ENCODE results near the gene DENND1A.
"Not testable (repeated sequence)": the region's sequence is repeated elsewhere in the genome, so short reads cannot be mapped to it uniquely, and the experiment has no call there.

Gene DENND1A

DNA sequence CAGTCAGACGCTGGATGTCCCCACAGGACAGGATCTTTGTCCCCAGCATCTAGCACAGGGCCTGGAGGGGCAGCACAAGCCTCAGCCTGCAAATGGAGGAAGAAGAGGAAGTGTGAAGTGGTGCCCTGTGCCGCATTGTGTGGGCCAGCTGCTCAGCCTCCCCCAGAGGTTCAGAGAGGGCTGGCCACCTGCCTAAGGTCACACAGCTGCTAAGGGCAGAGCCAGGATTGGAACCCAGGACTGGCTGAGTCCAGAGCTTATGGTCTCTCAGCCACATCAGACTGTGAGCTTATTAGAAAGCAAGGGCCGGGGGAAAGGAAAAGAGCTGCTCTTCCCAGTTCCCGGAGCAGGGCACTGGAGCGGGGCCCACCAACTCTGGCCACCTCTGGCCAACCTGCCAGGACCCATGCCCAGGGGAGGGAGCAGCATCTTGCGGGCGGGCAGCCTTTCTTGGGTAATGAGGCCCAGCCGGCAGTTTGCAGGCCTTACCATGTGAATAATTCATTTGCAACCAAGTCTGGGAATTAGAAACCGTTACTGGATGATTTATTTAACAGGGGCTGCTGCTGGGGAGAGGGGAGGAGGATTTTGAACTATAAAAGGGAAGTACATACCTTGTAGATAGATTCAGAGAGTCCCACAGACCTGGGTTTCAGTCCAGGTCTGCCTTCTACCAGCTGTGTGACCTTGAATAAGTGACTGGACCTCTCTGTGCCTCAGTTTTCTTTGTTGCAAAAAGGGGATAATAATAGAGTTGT lies 585.6 kb downstream of the DENND1A start:
- no peak for DNase-seq

GRCh38 chr9:123343443-123344191 lies 586.3 kb downstream of the DENND1A start:
- no peak for DNase-seq

DNA sequence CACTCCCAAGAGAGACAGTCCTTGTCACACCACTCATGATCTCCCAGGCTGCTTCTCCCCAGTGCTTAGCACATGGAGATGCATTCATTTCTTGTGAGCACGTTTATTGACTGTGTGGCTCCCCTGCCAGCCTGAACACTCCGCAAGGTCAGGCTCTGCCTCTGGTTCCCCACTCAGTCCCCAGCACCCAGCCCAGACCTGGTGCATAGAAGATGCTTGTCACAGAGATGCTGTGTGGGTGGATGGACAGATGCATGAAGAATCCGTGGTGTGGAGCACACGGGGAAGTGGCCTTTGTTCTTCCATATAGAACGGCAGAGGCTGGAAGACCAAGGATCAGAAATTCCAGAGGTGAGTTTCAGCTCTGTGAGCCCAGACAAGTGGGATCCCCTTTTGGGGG lies 587.7 kb downstream of the DENND1A start:
- no peak for DNase-seq

GRCh38 chr9:123341816-123342215 lies 588.1 kb downstream of the DENND1A start:
- DNase-seq, result no peak

GRCh38 chr9:123339666-123340510 lies 590.0 kb downstream of the DENND1A start:
- DNase-seq, result peak; percentile 23

GRCh38 chr9:123338710-123339665 lies 590.9 kb downstream of the DENND1A start:
- DNase-seq, result peak; percentile 48

DNA sequence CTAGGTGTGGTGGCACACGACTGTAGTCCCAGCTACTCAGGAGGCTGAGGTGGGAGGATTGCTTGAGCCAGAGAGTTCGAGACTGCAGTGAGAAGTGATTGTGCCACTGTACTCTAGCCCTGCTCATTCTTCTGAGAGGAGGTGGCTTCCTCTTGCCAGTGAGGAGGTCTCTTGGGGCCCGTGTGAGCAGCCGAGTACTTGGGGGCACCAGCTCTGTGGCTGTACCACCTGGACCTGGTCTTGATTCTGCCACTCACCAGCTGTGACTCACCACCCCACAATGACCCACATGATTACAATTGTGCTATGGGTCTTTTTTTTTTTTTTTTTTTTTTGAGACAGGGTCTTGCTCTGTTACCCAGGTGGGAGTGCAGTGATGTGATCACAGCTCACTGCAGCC lies 592.0 kb downstream of the DENND1A start:
- no peak for DNase-seq

GRCh38 chr9:123336959-123337358 lies 593.0 kb downstream of the DENND1A start:
- no peak for DNase-seq

DNA sequence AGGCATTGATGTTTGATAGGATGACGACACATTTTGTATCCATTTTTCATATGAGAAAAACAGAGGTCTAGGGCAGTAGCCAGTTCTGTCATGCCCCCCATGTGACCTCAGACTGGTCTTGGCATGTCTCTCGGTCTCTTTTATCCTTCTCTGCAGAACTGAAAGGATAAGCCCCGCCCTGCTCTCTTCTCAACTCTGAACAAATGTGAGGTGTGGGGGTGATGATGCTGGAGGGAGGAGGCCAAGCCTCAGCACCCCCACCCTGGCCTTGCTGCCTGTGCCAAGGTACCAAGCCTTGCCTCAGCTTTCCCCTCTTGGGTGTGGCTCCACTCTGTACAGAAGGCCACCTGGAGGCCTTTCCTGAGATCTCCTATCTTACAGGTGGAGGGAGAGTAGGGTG lies 593.5 kb downstream of the DENND1A start:
- DNase-seq, result no peak

GRCh38 chr9:123335986-123336329 lies 594.0 kb downstream of the DENND1A start:
- DNase-seq, result no peak

DNA sequence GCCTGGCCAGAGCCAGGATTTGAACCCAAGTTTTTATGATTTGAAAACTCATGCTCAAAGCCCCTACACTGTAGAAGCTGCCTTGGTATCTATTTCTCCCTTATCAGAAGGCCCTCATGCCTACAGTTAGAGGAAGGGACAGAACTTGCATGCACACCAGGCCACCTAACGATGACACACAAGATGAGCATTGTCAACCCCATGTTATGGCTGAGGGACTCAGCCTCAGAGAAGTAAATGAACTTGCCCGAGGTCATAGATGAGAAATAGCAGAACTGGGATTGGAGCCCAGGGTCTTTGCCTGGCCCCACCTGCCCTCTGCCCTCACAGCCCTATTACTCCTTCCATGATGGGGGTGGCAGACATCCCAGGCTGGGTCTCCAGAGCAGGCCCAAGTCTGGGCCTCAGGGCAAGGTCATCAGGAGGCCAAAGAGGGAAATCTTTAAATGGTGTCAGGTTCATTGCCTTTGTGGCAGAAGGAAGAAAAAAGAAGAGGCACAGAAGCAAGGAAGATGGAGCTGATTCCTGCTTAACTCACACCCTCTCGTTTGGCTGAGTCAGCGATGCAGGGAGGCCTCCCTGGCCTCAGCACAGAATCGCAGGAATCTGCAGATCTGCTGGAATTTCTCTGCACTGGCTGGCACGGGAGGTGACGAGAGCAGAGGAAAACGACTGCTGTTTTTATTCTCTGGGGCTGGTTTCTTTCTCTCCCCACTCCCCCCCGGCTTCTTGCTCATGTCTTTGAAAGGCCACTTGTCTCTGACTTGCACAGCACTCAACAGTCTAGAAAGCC lies 594.5 kb downstream of the DENND1A start:
- no peak for DNase-seq

DNA sequence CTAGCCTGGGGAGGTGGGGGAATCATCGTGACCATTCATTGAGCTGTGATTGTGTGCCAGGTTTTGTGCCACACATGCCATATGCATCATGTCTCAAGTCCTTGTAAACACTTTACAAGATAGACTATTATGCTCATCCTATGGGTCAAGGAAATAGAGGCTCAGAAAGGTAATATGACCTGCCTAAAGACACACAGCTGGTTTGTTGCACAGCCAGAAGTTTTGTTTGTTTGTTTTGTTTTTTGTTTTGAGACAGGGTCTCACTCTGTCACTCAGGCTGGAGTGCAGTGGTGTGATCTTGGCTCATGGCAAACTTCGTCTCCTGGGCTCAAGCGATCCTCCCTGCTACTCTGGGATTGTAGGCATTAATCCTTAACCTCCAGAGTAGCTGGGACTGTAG lies 595.3 kb downstream of the DENND1A start:
- DNase-seq, result no peak

GRCh38 chr9:123333058-123333669 lies 596.8 kb downstream of the DENND1A start:
- DNase-seq, result not testable (repeated sequence)

GRCh38 chr9:123331346-123332060 lies 598.4 kb downstream of the DENND1A start:
- DNase-seq, result no peak

Data from CD4-positive, alpha-beta T cell treated with Interleukin-4 for 4 hours (primary cell).